NB4 (cell line): ENCODE measurements around the gene BCL11B.

Source experiments
- CTCF ChIP-seq: IDR thresholded peaks from one replicate; pipeline ENCODE4 v1.5.1; 2012; ENCODE audit warnings: low read depth, low read length
- MYC ChIP-seq: IDR thresholded peaks from 2 replicates; pipeline ENCODE4 v1.6.1; 2011; ENCODE audit warnings: low read depth, low read length
- POLR2A ChIP-seq: IDR thresholded peaks from 2 replicates; pipeline ENCODE4 v1.6.1; 2011; ENCODE audit warnings: mild to moderate bottlenecking; ENCODE audit not compliant: insufficient read length; ENCODE audit errors: extremely low read depth

- TF ChIP-seq POLR2A (no peak), CTCF (no peak), MYC (no peak)
Observed at GRCh38 chr14:99198746-99199502, 73.1 kb downstream of the BCL11B start.
